RCC 7860 (cell line): Measurements from ENCODE around the gene SLC8B1.
A peak's percentile ranks its signal among the peaks of the same experiment; 100 is the strongest.

Source experiments
- DNase-seq: peaks from one replicate; pipeline ENCODE4 v3.0.0-alpha.2; 2015; ENCODE audit warnings: low spot score
- FAIRE-seq: peaks from 2 replicates; lab custom pipeline; 2012; peaks lifted over from hg19 to GRCh38; lab: Jason Lieb, UNC

The SLC8B1 gene

DNA sequence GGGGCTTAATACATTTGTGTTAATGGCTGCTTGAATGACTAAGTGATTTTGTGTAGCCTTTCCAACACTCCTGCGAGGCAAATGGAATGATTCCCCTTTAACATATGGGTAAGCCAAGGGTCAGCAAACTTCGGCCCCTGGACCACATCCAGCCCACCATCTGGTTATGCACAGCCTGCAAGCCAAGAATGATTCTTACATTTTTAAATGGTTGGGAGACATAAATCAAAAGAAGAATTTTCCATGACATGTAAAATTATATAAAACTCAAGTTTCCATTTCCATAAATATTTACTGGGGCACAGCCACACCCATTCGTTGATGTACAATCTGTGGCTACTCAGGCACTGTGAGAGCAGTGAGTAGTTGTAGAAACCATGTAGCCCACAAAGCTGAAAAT lies 9.0 kb downstream of the SLC8B1 start:
- FAIRE-seq: no peak
- no peak for DNase-seq

DNA sequence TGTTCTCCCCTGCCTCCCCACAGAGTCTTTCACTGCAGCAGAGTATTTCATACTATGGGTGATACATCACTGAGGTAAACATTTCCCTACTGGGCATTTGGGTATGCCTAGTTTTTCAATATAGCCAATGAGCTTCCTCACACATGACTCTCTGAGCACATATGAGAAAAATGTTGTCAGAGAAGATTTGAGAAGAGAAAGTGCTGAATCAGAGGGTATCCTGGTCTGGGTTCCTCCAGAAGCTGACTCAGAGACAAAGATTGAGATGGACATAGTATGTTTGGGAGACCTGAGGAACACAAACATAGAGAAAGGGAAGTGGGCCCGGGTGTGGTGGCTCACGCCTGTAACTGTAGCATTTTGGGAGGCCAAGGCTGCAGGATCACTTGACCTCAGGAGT lies 12.6 kb downstream of the SLC8B1 start:
- peak; percentile 52 for DNase-seq
- FAIRE-seq: no peak

DNA sequence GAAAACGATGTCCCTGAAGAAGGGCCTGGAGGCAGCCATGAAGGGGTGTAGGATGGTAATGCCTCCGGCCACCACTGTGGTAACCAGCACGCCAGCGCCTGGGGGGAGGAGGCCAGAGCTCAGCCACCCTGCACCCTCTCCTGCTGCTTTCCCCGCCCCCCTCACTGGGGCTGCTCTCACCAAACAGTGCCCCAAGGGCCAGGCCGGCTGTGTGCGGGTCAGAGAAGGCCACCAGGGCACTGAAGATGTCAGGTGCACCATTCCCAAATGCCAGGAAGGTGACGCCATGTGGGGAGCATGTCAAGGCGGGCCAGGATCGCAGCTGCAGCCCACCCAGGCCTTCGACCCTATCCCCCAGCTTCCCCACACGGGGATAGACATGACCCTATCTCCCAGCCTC lies 14.5 kb downstream of the SLC8B1 start:
- DNase-seq (no peak), FAIRE-seq (no peak)

DNA sequence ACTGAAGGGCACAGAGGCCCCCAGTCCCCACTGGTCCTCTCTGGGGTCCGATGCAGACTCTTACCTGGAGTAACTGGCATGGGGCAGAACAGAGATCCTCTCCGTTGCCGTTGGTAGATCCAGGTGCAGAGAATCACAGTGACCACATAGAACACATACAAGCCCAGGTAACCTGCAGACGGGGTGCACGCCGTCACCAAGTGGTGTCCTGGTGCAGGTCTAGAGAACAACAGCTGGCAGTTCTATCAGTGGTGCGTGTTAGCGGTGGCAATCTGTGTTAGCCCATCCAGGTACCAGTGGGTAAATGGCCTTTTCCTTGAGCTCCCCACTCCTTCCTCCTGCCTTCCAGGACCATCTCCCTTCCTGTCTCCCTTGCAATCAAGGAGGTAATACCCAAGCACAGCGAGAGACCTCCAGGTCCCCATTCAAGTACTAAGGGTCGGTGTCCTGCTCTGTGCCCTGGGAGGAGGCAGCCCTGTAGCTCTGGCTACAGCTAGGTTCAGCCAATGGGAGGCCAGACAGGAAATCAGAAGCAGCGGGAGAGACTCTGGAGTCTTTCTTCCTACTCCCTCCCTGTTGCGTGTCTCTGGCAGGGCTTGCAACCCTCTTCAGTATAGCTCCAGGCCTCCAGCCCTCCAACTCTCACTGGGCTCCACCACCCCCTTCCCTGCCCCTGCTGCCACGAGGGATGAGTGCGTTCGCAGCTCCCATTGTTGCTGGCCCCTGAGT lies 15.8 kb downstream of the SLC8B1 start:
- no peak for DNase-seq
- FAIRE-seq: no peak

DNA sequence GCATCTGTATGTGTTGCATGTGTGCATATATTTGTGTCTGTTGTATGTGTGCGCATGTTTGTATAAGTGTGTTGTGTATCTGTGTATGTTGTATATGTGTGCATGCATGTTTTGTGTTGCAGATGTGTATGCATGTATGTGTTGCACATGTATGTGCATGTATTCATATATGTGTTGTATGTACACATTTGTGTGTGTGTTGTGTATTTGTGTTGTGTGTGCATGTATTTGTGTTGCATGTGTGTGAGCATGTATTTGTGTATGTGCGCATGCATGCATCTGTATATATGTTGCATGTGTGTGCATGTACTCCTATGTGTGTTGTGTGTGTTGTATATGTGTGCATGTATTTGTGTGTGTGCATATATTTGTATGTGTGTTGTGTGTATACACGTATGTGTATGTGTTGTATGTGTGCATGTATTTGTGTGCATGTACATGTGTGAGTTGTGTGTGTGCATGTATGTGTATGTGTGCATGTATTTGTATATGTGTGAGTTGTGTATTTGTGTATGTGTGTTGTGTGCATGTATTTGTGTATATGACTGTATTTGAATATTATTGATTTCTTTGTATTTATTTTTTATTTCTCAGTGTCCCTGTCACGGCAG lies 16.8 kb downstream of the SLC8B1 start:
- FAIRE-seq: no peak
- no peak for DNase-seq

DNA sequence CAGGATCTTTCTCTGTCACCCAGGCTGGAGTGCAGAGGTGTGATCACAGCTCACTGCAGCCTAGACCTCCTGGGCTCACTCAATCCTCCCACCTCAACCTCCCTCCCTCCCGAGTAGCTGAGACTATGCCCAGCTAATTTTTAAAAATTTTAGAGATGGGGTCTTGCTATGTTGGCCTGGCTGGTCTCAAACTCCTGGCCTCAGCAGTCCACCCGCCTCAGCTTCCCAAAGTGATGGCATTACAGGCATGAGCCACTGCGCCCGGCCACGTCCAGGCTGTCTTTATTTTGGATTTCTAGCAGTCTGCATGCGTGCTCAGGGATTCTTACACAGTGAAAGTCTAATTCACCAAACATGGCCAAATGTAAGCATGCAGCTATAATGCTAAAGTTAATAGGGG lies 17.8 kb downstream of the SLC8B1 start:
- DNase-seq (no peak), FAIRE-seq (no peak)

DNA sequence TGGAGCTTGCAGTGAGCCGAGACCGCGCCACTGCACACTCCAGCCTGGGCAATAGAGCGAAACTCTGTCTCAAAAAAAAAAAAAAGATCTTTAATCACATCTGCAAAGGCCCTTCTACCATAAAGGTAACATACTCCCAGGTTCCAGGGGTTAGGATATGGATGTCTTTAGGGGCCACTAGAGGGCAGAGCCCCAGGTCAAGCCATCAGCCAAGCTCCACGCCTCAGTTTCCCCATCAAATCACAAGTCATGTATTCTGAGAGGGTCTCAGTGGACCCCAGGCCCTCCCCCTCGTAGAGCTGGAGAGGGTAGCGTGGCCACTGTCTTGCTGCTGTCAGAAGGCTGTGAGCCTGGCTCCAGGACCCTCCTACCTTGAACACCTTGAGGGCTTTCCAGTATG lies 18.8 kb downstream of the SLC8B1 start:
- no peak for DNase-seq
- no peak for FAIRE-seq

DNA sequence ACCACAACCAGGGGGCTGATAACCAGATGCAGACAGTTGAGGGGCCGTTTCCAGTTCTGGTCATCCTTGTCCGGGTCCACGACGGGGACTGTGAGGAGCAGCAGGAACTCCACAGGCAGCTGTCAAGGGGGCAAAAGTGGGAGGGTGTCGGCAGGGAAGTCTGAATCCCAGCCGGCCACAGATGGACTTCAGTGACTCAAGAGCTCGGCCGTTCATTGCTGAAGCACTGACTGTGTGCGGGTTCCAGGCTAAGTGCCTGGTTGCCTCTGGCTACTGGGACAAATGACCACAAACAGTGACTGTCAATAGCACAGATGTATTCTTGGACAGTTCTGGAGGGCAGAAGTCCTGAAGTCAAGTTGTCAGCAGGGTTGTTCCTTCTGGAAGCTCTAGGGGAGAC lies 19.6 kb downstream of the SLC8B1 start:
- no peak for DNase-seq
- FAIRE-seq: no peak

DNA sequence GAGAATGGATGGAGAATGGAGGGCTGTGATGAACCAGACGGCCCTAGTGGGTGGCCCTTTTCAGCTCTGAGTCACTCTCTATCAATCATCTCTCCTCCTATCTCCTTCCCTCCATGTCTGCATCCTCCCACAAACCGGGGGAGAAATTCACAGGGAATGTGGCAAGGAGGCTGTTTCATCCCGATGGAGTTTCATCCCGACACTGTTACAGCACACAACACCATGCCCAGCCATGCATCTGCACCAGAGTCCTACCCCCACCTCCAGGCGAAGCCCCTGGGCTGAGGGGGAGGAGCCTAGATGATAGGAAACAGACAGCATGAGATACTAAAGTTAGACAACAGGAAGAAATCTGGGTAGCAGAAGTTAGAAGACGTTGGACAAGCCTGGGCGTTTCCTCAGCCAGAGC lies 20.8 kb downstream of the SLC8B1 start:
- DNase-seq (peak; percentile 32), FAIRE-seq (no peak)

DNA sequence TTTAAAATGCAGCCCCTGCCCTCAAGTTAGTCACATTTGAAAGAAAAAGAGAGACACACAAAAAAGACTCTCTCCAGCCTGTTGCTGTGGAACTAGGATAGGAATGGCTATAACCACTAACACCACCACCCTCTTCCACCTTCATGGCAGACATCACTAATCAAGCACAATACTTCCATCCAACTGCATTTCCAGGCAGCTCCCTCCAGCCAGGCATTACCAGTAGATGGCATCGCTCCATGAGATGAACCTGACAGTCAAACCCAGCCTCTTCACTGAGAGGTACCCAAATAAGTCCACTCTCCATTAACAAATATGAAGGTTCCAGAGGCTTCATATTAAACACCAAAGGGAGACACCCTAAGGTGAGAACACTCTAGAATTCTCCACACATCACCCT lies 24.4 kb downstream of the SLC8B1 start:
- DNase-seq (no peak), FAIRE-seq (no peak)

DNA sequence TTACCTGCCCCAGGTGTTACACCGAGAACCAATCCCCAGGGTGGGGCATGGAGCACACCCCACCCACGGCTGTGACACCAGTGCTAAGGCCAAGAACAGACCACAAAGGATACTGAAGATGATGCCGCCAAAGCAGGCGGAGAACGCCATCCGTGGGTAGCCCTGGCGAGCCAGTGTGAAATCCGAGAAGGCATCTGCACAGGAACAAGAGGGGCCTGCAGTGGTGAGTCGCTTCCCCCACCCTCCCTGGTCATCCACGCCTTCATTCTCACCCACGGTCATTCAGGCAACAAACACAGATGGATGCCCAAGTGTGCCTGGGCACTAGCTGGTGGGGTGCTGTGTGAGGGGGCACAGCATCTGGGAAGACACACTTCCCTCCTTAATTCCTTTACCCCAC lies 28.5 kb downstream of the SLC8B1 start:
- FAIRE-seq: no peak
- DNase-seq: no peak

DNA sequence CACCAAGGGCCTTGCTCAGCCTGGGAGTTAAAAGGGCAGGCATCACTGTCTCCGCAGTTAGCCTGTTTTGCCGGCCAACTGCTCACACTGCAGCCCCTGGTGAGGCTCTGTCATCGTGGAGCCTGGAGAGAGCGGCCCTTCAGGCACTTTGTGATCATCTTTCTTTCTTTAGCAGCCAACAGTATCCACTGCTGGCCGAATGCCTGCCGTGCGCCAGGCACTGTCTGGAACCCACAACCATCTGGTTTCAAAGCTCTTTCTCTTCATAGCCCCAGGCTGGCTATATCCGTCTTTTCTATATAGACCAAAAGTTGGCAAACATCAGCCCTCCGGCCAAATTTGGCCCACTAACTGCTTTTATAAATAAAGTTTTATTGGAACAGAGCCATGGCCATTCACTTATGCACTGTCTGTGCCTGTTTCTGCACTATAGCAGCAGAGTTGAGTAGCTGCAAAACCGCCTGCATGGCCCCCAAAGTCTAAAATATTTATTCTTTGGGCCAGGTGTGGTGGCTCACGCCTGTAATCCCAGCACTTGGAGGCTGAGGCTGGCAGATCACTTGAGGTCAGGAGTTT lies 29.5 kb downstream of the SLC8B1 start:
- no peak for DNase-seq
- no peak for FAIRE-seq

DNA sequence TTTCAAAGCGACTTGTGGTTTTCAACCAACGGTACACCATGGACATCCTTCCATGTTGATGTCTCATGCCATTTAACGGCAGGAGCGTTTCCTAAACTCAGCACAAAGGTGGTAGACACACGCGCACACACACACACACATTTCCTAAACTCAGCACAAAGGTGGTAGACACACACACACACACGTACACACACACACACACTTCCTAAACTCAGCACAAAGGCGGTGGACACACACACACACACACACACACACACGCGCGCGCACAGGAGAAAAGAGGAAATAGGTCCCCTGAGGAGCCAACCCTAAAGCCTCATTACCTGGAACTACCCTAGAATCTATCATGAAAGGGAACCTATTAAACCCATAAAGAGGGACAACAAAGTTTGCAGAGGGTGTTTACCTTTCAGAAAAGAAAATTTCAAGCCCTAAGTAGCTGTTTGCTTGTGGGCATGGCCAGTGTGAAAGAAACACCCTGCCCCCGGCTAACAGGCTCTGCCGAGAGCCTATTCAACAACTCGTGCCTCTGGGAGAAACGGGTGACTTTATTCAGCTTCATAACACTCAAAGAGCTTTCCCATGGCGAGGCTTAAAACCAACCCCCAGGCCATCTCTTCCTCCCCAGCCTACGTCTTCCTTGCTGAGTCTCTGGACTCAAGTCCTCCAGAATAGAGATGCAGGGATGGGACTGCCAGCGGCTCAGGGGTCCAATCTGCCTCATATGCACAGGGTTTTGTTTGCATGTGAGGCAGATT lies 31.8 kb downstream of the SLC8B1 start:
- FAIRE-seq: no peak
- no peak for DNase-seq

DNA sequence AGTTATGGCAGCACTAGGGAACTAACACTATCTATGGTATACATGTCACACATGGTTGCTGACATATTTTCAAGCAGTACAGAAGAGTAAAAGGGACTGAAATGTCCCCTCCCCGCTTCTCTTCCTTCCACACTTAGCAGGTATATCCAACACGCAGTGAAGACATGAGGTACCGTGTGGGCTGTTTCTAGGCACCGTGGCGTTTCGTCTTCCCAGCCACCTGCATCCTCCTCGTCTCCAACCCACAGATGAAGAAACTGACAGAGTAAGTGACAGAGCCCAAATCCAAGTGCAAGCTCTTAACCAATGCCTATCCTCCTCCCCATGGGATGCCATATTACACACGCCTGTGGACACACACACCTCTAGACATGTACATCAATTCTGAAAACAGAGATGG lies 32.4 kb downstream of the SLC8B1 start:
- DNase-seq (no peak), FAIRE-seq (no peak)

DNA sequence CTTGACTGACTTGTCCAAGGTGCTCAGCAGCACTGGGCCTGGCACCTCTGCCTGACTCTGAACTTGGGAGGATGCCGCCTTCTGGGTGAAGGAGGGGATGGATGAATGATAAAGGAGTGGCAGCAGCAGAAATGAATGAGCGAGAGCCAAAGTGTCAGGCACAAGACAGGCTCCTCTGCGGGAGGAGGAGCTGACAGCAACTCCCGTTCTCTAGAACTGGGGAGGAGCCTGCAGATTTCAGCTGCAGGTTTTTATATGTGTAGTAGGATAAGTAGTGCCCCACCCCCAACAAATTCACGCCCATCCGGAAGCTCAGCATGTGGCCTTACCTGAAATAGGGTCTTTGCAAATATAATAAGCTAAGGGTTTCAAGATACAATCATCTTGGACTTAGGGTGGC lies 33.1 kb downstream of the SLC8B1 start:
- DNase-seq (no peak), FAIRE-seq (no peak)

DNA sequence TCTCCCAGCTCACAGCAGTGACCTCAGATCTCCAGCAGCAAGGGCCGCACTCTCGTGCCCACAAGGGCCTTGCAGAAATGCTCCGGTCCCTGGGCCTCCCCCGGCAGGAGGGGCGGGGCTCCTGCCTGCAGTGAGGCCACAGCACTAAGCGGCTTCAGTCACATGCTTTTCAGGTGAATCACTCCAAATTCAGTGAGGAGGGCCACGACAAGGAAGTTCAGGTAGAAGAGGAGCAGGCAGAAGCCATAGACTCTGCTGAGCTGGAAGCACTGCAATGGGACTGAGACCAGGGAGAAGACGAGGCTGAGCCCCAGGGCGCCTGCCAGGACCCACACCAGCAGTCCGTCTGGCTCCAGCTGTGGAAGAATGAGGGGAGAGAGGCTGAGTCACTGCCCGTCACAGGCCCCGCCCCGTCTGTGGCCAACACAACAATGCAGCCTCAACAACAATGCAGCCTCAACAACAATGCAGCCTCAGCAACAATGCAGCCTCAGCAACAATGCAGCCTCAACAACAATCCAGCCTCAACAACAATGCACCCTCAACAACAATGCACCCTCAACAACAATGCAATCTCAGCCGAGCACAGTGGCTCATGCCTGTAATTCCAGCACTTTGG lies 35.2 kb downstream of the SLC8B1 start:
- FAIRE-seq: peak; percentile 87
- DNase-seq: peak; percentile 86

DNA sequence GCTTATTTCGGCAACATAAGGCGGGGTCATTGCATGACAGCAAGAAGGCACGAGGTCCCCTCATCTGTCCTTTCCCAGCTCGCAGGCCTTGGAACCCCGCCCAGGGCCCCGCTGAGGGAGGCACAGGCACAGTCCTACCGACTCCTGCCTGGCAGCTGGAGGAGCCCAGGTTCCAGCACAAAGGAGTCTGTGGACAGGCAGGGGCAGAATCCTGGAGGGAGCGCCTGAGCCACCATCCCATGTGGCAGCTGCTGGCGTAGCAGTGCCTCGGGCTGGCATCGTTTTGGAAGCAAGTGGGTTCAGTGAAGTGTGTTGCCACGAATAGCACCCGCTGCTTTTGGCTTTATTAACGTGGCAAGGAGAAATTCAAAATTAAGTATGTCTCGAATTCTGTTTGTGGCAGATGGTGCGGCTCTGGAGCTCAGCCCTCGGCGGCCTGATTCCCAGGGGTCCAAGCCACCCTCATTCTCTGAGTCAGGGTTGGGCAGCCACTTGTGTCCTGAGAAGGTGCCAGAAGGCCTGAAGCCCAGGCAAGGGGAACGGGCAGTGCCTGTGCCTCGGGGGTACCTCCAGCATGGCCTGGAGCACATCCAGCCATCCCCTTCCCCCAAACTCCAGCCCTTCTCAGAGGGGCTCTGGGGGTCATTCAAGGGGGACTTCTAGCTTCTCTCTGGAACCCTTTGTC lies 35.9 kb downstream of the SLC8B1 start:
- DNase-seq: no peak
- no peak for FAIRE-seq

DNA sequence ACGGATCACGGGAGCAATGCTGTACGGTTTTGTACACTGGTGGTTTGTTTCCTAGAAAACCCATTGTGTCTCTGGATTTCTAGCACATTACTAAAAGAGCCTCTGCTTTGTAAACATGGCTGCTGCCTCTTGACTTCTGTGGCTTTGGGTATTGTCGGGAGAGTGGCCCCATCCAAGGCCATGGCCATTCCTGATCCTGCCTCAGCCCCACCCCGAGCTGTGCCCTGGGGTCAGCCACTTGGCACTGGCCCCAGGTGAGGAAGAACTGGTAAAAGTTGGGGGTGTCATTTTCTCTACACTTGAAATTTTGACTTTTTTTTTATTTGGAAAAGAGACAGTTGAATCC lies 36.5 kb downstream of the SLC8B1 start:
- no peak for FAIRE-seq
- DNase-seq: no peak

DNA sequence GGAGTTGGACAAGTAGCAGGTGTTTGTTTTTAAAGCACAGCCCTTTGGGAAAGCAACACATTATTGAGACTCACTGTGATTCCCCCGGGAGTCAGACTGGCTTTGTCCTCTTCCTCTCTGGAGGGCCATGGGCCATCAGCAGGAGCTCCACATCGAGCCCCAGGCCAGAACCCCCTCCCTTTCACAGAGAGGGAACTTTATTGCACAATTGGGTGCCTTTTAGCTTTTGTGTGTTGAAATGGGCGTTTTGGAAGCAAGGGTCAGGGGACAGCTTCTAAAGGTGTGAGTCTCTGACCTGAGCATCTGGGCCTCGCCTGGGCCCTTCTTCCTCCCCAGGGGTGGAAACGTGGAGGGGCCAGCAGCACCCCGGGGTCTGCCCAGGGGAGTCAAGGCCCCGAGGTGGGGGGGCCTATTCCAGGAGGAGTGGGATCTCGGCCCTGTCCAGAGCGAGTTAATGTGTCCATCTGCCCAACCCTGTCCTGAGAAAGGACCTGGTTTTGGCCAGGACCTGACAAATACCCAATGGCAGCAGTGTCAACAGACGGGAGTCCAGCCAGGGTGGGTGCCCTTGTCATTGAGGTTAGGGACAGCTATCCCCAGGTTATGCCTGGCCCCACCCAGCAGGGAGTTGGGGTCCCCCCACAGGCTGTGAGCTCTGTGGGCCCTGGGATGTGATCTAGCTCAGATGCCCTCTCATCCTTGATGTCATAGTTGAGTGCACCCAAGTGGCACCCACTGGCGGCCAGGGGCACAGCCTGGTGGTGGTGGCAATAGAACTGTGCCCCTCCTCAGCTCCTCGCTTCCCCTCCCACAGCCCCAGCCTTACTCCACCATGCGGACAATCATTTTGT lies 37.1 kb downstream of the SLC8B1 start:
- DNase-seq (no peak), FAIRE-seq (no peak)

DNA sequence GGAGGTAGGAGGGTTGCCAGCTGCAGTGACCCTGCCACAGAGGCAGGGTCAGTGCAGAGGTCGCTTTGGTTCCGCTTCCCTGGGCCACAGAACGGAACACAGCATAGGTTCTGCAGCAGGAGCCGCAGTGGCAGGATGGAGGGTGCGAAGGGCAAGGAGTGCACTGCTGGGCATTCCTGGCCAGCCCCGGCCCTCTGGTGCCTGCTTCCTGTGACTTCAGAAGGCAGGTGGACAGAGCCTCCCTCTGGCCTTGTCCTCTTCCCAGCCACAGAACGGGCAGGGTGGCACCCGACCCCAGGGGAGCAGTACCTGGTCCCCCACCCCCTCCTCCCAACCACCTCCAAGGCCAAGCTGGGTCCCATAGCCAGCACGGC lies 37.7 kb downstream of the SLC8B1 start:
- DNase-seq (no peak), FAIRE-seq (no peak)
